Endothelial cell of umbilical vein (primary cell): ENCODE results near the gene IQCC. TPM values are rescaled to one million over a fixed set of nuclear protein-coding genes. Genes with fewer than 3 reads are reported as not detected.

Source experiments
- BruUV-seq: library from RNA; stranded (reverse); fragments of 400-500 nt; replicated peaks from 2 replicates; lab custom pipeline; 2021; lab: Mats Ljungman, UMichigan
- CTCF ChIA-PET: fragments of 300-600, 350-600 bp; sonication (Branson Sonifier 250); formaldehyde crosslinking; loops from one replicate; lab custom pipeline; 2021; ENCODE audit warnings: antibody characterized with exemption, inconsistent platforms; lab: Charles Lee
- POLR2A ChIA-PET: fragments of 300-600, 350-600 bp; sonication (Branson Sonifier 250); formaldehyde crosslinking; loops from one replicate; lab custom pipeline; 2021; ENCODE audit warnings: antibody characterized with exemption, inconsistent platforms; lab: Charles Lee
- DNase-seq: peaks from one replicate; pipeline ENCODE4 v3.0.0-alpha.2; 2011; ENCODE audit warnings: low read depth, low spot score
- FAIRE-seq: peaks from 2 replicates; lab custom pipeline; 2011; peaks lifted over from hg19 to GRCh38; lab: Jason Lieb, UNC
- H2AFZ ChIP-seq: 2 replicates; pipeline ENCODE4 v1.6.0; 2012; ENCODE audit warnings: low read depth, low read length, control low read depth, inconsistent platforms
- H3K27ac ChIP-seq: 2 replicates; pipeline ENCODE4 v1.5.1; 2011; ENCODE audit warnings: low read depth, mild to moderate bottlenecking, control low read depth, low read length, moderate library complexity; ENCODE audit not compliant: insufficient read depth
- H3K27me3 ChIP-seq, 2 experiments: 2 replicates each; pipeline versions ENCODE4 v1.6.0 to v1.6.1; 2011; ENCODE audit warnings: low read length in 2 of 2, mixed read lengths in 1 of 2; ENCODE audit not compliant: control insufficient read depth in 2 of 2, insufficient read depth in 2 of 2
- H3K36me3 ChIP-seq, 2 experiments: 2 replicates in 1 of 2; 3 replicates in 1 of 2; pipeline ENCODE4 v1.5.1; 2011; ENCODE audit warnings: low read length in 2 of 2, mild to moderate bottlenecking in 1 of 2, moderate library complexity in 1 of 2; ENCODE audit not compliant: control insufficient read depth in 2 of 2, insufficient read depth in 2 of 2; ENCODE audit errors: extremely low read depth in 1 of 2
- H3K4me1 ChIP-seq: 3 replicates; pipeline ENCODE4 v1.5.1; 2011; ENCODE audit warnings: mild to moderate bottlenecking, low read length; ENCODE audit not compliant: control insufficient read depth, insufficient read depth; ENCODE audit errors: extremely low read depth
- H3K4me2 ChIP-seq: 2 replicates; pipeline ENCODE4 v1.6.1; 2011; ENCODE audit warnings: low read length, control low read depth, mixed read lengths; ENCODE audit not compliant: insufficient read depth
- H3K4me3 ChIP-seq, 3 experiments: fragments of 200-600 bp in 1 of 3; sonication (generic), shearing (Covaris generic) in 1 of 3; replicated peaks in 1 of 3; 2 replicates each; pipeline ENCODE4 v1.5.1; 2011 to 2016; ENCODE audit warnings: control low read depth in 3 of 3, low read length in 3 of 3, mild to moderate bottlenecking in 2 of 3, inconsistent platforms in 1 of 3, low read depth in 1 of 3, moderate library complexity in 1 of 3; ENCODE audit not compliant: insufficient read depth in 1 of 3
- H3K79me2 ChIP-seq: 2 replicates; pipeline ENCODE4 v1.6.0; 2012; ENCODE audit warnings: low read length, inconsistent platforms; ENCODE audit not compliant: control insufficient read depth, insufficient read depth
- H3K9ac ChIP-seq: replicated peaks from 2 replicates; pipeline ENCODE3; 2011; ENCODE audit warnings: low read length, control low read depth; ENCODE audit not compliant: insufficient read depth; ENCODE audit errors: extremely low read depth
- H3K9me1 ChIP-seq: replicated peaks from 3 replicates; pipeline ENCODE4 v1.6.0; 2011; ENCODE audit warnings: mild to moderate bottlenecking, low read length; ENCODE audit not compliant: control insufficient read depth, insufficient read depth; ENCODE audit errors: extremely low read depth
- H3K9me3 ChIP-seq: replicated peaks from 2 replicates; pipeline ENCODE4 v1.5.1; 2012; ENCODE audit warnings: low read length, inconsistent platforms; ENCODE audit not compliant: control insufficient read depth, insufficient read depth
- H4K20me1 ChIP-seq: replicated peaks from 2 replicates; pipeline ENCODE3; 2011; ENCODE audit warnings: mild to moderate bottlenecking, low read length; ENCODE audit not compliant: control insufficient read depth, insufficient read depth; ENCODE audit errors: extremely low read depth
- CTCF ChIP-seq, 2 donors: IDR thresholded peaks; 1 replicate in 1 of 2; 2 replicates in 1 of 2; pipeline ENCODE4 v1.5.1; 2011; ENCODE audit warnings: low read length in 2 of 2, mild to moderate bottlenecking in 2 of 2, moderate library complexity in 2 of 2, control low read depth in 1 of 2, inconsistent platforms in 1 of 2, low read depth in 1 of 2; ENCODE audit not compliant: insufficient read depth in 1 of 2; ENCODE audit errors: extremely low read depth in 1 of 2
- EZH2 ChIP-seq: IDR thresholded peaks from 2 replicates; pipeline ENCODE4 v1.6.1; 2012; ENCODE audit warnings: borderline replicate concordance, low read depth, mild to moderate bottlenecking, moderate library complexity, low read length, inconsistent platforms; ENCODE audit not compliant: severe bottlenecking
- FOS ChIP-seq: IDR thresholded peaks from 2 replicates; pipeline ENCODE4 v1.6.1; 2011; ENCODE audit warnings: mild to moderate bottlenecking, low read length, moderate library complexity, borderline replicate concordance; ENCODE audit not compliant: insufficient read depth
- GATA2 ChIP-seq: IDR thresholded peaks from 2 replicates; pipeline ENCODE4 v1.7.0; 2011; ENCODE audit warnings: low read depth, mild to moderate bottlenecking, moderate library complexity, mixed read lengths, low read length; ENCODE audit not compliant: insufficient read length, insufficient read depth
- JUN ChIP-seq: IDR thresholded peaks from 2 replicates; pipeline ENCODE4 v1.6.1; 2011; ENCODE audit warnings: borderline replicate concordance, low read depth; ENCODE audit not compliant: insufficient read length, insufficient read depth
- MYC ChIP-seq: IDR thresholded peaks from one replicate; pipeline ENCODE4 v1.6.1; 2011; ENCODE audit warnings: mild to moderate bottlenecking, low read depth, low read length
- POLR2A ChIP-seq: IDR thresholded peaks from 2 replicates; pipeline ENCODE4 v1.6.1; 2012; ENCODE audit warnings: low read depth, mild to moderate bottlenecking, control low read depth, low read length
- POLR2AphosphoS5 ChIP-seq: IDR thresholded peaks from 2 replicates; pipeline ENCODE4 v1.6.1; 2012; ENCODE audit warnings: low read depth, mild to moderate bottlenecking, control low read depth, low read length, moderate library complexity; ENCODE audit not compliant: insufficient read depth
- dilution Hi-C: fragments of 300-500 bp; cut with MboI; formaldehyde crosslinking; loops from one replicate; pipeline ENCODE4 v1.15.0; 2019; ENCODE audit warnings: low sequenced_read_pairs; ENCODE audit not compliant: extremely low pct_ligation_motif_present
- intact Hi-C: fragments of 100-400 bp; cut with micrococcal nuclease; formaldehyde crosslinking; loops from one replicate; pipeline ENCODE4 v1.10.0; 2022
- polyA plus RNA-seq, 4 experiments: library from polyadenylated mRNA; depleted of rRNA in 3 of 4; stranded (reverse) in 3 of 4; unstranded in 1 of 4; fragments of >200 nt; gene quantifications; 2 replicates each; pipeline versions ENCODE4 v1.2.1 to v1.2.3, GENCODE V29; 2011 to 2012; ENCODE audit warnings: missing spikeins in 1 of 4
- total RNA-seq: library from RNA; stranded (reverse); gene quantifications from 2 replicates; pipeline ENCODE4 v1.2.3, GENCODE V29; 2021
- TF ChIP-seq, protein P1 (sequence below): IDR thresholded peaks from 2 replicates; pipeline ENCODE4 v1.6.1; 2011; ENCODE audit not compliant: insufficient read depth, insufficient read length

The IQCC gene
- total and polyA plus RNA-seq, 2 donors (not counting 3 experiments of a cell fraction or from before 2014, with no cell fraction given) = 1.1 to 1.8 TPM

DNA sequence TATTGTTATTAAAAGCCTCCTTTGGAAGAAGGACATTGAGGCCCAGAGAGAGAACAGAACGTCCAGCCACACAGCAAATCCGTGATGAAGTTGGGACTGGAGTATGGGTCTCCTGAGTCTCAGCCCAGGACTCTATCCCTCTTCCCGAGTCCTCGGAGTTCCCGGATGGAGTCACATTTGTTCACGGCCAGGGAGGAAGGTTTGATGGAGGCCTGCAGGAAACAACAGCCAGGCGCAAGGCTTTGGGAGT is 26.4 kb upstream of the IQCC start:
- Histone ChIP-seq H3K9me3 (no peaks in the 10 kb centered on the region), H3K9ac (peak overlapping the region; percentile 95), H3K79me2 (peaks cover 34% of the 10 kb centered on the region), H3K4me2 (peak overlapping the region; percentile 57), H3K4me3 (peak overlapping the region in 2 of 3 experiments; percentile 53 to 90), H3K9me1 (no peaks in the 10 kb centered on the region), H3K27me3 (no peaks in the 10 kb centered on the region), H3K27ac (peak overlapping the region; percentile 88), H4K20me1 (no peaks in the 10 kb centered on the region), H3K36me3 (peaks cover 3 to 7% of the 10 kb centered on the region in 2 experiments), H3K4me1 (peaks cover 22% of the 10 kb centered on the region), H2AFZ (peak overlapping the region; percentile 83)
- dilution Hi-C loops = no loop called here
- TF ChIP-seq EZH2 (no peak), POLR2A (no peak), MYC (no peak), POLR2AphosphoS5 (no peak), CTCF (IDR thresholded peaks at IDR 0.05; ENCODE audit: extremely low read depth in 1 of 2, insufficient read depth in 1 of 2, low read depth in 1 of 2, low read length in 2 of 2) (no peak), GATA2 (no peak), FOS (no peak), JUN (no peak)
- TF ChIP-seq, protein P1, sequence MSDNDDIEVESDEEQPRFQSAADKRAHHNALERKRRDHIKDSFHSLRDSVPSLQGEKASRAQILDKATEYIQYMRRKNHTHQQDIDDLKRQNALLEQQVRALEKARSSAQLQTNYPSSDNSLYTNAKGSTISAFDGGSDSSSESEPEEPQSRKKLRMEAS = no peak
- CTCF ChIA-PET = interaction anchor here (0.5 to 2.3 kb wide), 5 partner anchors 14 to 137 kb away, joined by 3 to 13 read pairs (median 3); partner anchors contain the start of gene KPNA6
- FAIRE-seq (no peak), DNase-seq (no peak)
- intact Hi-C loops = loop anchor here (2.0 kb wide), 2 partner anchors 62 to 70 kb away; partner anchors contain the start of gene KPNA6
- BruUV-seq = TSS peak; percentile 87
- POLR2A ChIA-PET = interaction anchor here (0.6 to 2.5 kb wide), 4 partner anchors 71 to 166 kb away, joined by 3 to 9 read pairs (median 6); partner anchors contain the start of genes KHDRBS1, KPNA6, MARCKSL1 and TMEM39B
